Esophagus muscularis mucosa (tissue), 4 donors: Measurements from ENCODE around the gene DNM3.

Source experiments
- CTCF ChIP-seq, 3 experiments: fragments of 200-600 bp in 2 of 3; fragments of 450-650 bp in 1 of 3; sonication (generic) in 2 of 3; IDR thresholded peaks; one replicate each; pipeline ENCODE4 v1.5.1; 2017 to 2019; ENCODE audit warnings: antibody characterized with exemption in 3 of 3, mild to moderate bottlenecking in 2 of 3, moderate library complexity in 1 of 3
- EP300 ChIP-seq: sonication (generic); formaldehyde crosslinking; IDR thresholded peaks from one replicate; pipeline ENCODE4 v1.6.1; 2017; ENCODE audit warnings: antibody characterized with exemption
- POLR2A ChIP-seq: fragments of 450-650 bp; IDR thresholded peaks from one replicate; pipeline ENCODE4 v1.6.1; 2017; ENCODE audit warnings: antibody characterized with exemption, moderate library complexity, mild to moderate bottlenecking, low read depth

GRCh38 chr1:172430128-172430454 is 588.8 kb downstream of the DNM3 start:
- TF ChIP-seq EP300, result no peak
- TF ChIP-seq CTCF (IDR thresholded peaks at IDR 0.05), result no peak
- no peak for TF ChIP-seq POLR2A
